Measurements from ENCODE around the gene APPBP2. TPM values are rescaled to one million over a fixed set of nuclear protein-coding genes. Genes with fewer than 3 reads are reported as not detected.

The APPBP2 gene
- polyA plus RNA-seq, 2 of the 4 experiments (the other 2 are of a cell fraction), result 31.6 to 32.1 TPM

DNA sequence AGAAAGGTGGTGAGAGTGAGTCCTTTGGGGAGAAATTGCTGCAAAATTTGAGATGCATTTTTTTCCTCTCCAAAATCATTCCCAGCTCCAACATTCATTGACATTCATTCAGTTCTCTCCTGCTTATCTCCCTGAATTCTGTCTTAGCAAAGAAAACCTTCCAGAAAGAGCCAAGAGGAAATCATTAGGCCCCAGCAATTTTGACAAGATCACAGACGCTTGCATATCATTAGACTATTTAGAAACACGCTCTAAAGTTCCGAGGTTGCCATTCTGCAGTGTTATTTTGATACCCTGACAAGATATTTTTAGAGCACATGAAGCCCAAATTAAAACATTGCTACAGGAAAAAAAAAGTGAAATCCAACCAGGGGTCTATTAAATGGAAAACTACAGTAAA lies 113.3 kb downstream of the APPBP2 start (continued):
- TF ChIP-seq REST (IDR thresholded peaks at IDR 0.05), result no peak
- TF ChIP-seq, protein P1, sequence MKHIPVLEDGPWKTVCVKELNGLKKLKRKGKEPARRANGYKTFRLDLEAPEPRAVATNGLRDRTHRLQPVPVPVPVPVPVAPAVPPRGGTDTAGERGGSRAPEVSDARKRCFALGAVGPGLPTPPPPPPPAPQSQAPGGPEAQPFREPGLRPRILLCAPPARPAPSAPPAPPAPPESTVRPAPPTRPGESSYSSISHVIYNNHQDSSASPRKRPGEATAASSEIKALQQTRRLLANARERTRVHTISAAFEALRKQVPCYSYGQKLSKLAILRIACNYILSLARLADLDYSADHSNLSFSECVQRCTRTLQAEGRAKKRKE (CRISPR knock-in tag; IDR thresholded peaks at IDR 0.05; ENCODE audit: low read depth), result no peak

DNA sequence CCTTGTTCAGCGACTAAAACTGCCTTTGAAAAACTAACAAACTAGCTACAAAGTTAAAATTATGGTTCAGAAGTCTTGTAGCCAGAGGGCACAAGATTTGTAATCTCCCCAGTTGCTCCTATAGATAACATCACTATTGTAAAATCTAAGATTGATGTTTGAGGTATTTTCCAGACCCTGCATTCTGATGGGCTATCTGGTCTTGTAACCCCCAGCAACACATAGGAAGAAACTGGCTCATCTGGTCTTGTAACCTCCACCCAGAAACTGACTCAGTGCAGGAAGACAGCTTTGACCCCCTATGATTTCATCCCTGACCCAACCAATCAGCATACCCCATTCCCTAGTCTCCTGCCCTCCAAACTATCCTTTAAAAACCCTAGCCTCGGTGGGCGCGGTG lies 116.0 kb downstream of the APPBP2 start:
- 83% methylated on average over 4 of the region's 4 CpGs for WGBS (ENCODE audit: missing lambda C conversion rate)
- no peak for ATAC-seq
- POLR2A ChIA-PET, result interaction anchor here (0.6 kb wide), 1 partner anchor 72 kb away, joined by 5 read pairs; no protein-coding TSS in a partner anchor

DNA sequence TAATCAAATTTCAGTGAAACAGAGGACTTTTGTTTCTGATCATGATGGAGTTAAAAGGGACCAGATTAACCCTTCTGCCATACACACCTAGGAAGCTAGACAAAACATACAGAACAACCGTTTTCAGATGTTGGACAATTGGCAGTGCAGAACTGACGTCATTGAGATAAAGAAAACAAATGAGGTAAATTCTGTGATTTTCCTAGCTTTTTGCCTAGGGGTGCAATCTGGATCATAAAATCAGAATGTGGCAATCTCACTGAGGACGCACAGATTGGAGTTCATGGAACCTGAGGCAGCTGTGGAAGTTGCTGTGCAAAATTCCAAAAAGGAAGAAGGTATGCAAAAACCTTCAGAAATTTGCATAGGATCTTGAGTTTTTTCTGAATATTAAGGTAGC lies 119.2 kb downstream of the APPBP2 start:
- POLR2A ChIA-PET, result interaction anchor here (2.2 kb wide), 1 partner anchor 15 kb away, joined by 8 read pairs; the partner anchor contains the start of gene USP32
- TF ChIP-seq HEYL (CRISPR knock-in tag; IDR thresholded peaks at IDR 0.05), result no peak
- TF ChIP-seq CBX8 (IDR thresholded peaks at IDR 0.05), result no peak
- H3K4me3 ChIP-seq, result no peak overlapping the region
- DNase-seq (ENCODE audit: low read depth in 1 of 2, low spot score in 1 of 2) (no peak), FAIRE-seq (no peak), ATAC-seq (no peak)
- CTCF ChIA-PET, result interaction anchor here (0.7 to 7.2 kb wide), 7 partner anchors 8 to 274 kb away, joined by 3 to 60 read pairs (median 4); partner anchors contain the start of gene CHCT1
- no peaks in the 10 kb centered on the region for H3K4me1 ChIP-seq
- no peaks in the 10 kb centered on the region for H3K9me3 ChIP-seq
- no peak overlapping the region for H3K27ac ChIP-seq
- 61% methylated on average over 3 of the region's 3 CpGs for WGBS (ENCODE audit: missing lambda C conversion rate)
- H3K4me2 ChIP-seq, result no peak overlapping the region

More for the DNA sequence above, 116.0 kb downstream of the APPBP2 start:
- no peaks in the 10 kb centered on the region for H3K9me3 ChIP-seq
- DNase-seq (ENCODE audit: low read depth in 1 of 2, low spot score in 1 of 2) (no peak), FAIRE-seq (no peak)
- no peak overlapping the region for H3K27ac ChIP-seq
- no peak overlapping the region for H3K4me2 ChIP-seq
- CTCF ChIA-PET, result interaction anchor here (0.7 to 7.2 kb wide), 4 partner anchors 13 to 268 kb away, joined by 3 to 60 read pairs (median 3); partner anchors contain the start of genes CHCT1 and USP32
- TF ChIP-seq CEBPB (IDR thresholded peaks at IDR 0.05), result no peak
- TF ChIP-seq JUNB (IDR thresholded peaks at IDR 0.05), result no peak
- TF ChIP-seq POLR2AphosphoS2 (conservative IDR thresholded peaks at IDR 0.05; ENCODE audit: low read length), result no peak
- no peak for TF ChIP-seq BCL3 (IDR thresholded peaks at IDR 0.05)
- TF ChIP-seq FOSB (CRISPR knock-in tag; IDR thresholded peaks at IDR 0.05), result no peak
- TF ChIP-seq PBX3 (IDR thresholded peaks at IDR 0.05), result no peak
- no peak for TF ChIP-seq RAD21 (conservative IDR thresholded peaks at IDR 0.05 in 1 of 2, IDR thresholded peaks at IDR 0.05 in 1 of 2)
- TF ChIP-seq HEYL (CRISPR knock-in tag; IDR thresholded peaks at IDR 0.05), result no peak
- TF ChIP-seq GATA3 (IDR thresholded peaks at IDR 0.05; ENCODE audit: borderline replicate concordance), result no peak
- no peak for TF ChIP-seq RCOR1 (IDR thresholded peaks at IDR 0.05; ENCODE audit: low read depth, low read length)
- H3K4me1 ChIP-seq, result no peaks in the 10 kb centered on the region
- H3K4me3 ChIP-seq, result no peak overlapping the region

DNA sequence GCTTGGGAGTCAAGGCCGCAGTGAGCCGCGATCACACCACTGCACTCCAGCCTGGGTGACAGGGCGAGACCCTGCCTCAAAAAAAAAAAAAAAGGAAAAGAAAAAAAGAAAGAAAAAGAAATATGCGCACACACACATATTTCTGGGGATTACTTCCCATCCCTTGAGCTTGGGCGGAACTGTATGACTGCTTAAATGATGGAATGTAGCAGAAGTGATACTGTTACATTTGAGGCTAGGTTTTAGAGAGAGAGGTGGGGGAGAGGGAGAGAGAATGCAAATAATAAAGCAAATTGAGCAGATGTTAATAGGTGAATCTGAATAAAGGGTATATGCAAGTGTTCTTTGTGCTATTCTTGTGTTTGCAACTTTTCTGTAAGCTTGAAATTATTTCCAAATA lies 122.1 kb downstream of the APPBP2 start:
- H3K4me1 ChIP-seq, result no peaks in the 10 kb centered on the region
- FAIRE-seq, result no peak
- DNase-seq (ENCODE audit: low read depth in 1 of 2, low spot score in 1 of 2), result no peak
- 79% methylated on average over 6 of the region's 6 CpGs for WGBS (ENCODE audit: missing lambda C conversion rate)
- H3K4me3 ChIP-seq, result no peak overlapping the region
- no peaks in the 10 kb centered on the region for H3K9me3 ChIP-seq
- POLR2A ChIA-PET, result interaction anchor here (0.8 kb wide), 1 partner anchor 12 kb away, joined by 4 read pairs; the partner anchor contains the start of gene USP32
- H3K27ac ChIP-seq, result no peak overlapping the region
- no peak overlapping the region for H3K4me2 ChIP-seq
- CTCF ChIA-PET, result interaction anchor here (0.6 to 7.2 kb wide), 4 partner anchors 8 to 265 kb away, joined by 3 to 60 read pairs (median 4); partner anchors contain the start of gene CHCT1
- ATAC-seq, result no peak
- TF ChIP-seq, protein P2, sequence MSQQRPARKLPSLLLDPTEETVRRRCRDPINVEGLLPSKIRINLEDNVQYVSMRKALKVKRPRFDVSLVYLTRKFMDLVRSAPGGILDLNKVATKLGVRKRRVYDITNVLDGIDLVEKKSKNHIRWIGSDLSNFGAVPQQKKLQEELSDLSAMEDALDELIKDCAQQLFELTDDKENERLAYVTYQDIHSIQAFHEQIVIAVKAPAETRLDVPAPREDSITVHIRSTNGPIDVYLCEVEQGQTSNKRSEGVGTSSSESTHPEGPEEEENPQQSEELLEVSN (IDR thresholded peaks at IDR 0.05; ENCODE audit: borderline replicate concordance, low read depth), result no peak
- TF ChIP-seq BCL3 (IDR thresholded peaks at IDR 0.05) (no peak), TP53 (CRISPR knock-in tag; IDR thresholded peaks at IDR 0.05) (no peak), ZC3H11A (IDR thresholded peaks at IDR 0.05) (no peak), REST (IDR thresholded peaks at IDR 0.05) (no peak), FOXS1 (CRISPR knock-in tag; IDR thresholded peaks at IDR 0.05) (no peak)

Measured in A549 (cell line).